ENCODE results near the gene TXNDC8. TPM values are rescaled to one million over a fixed set of nuclear protein-coding genes. Genes with fewer than 3 reads are reported as not detected.
"Not testable (repeated sequence)": the region's sequence is repeated elsewhere in the genome, so short reads cannot be mapped to it uniquely, and the experiment has no call there.

TXNDC8 gene
- total and polyA plus RNA-seq, 7 donors, result not detected

GRCh38 chr9:110370315-110370714 lies 32.7 kb upstream of the TXNDC8 start:
- intact Hi-C loops (cut with DNase I), result no loop called here
- Histone ChIP-seq H3K36me3 (no peaks in the 10 kb centered on the region), H3K4me3 (no peak overlapping the region), H3K27me3 (no peaks in the 10 kb centered on the region), H3K27ac (no peak overlapping the region), H3K9me3 (no peaks in the 10 kb centered on the region), H3K4me1 (no peaks in the 10 kb centered on the region)
- no peak for TF ChIP-seq CTCF (IDR thresholded peaks at IDR 0.05)
- no peak for TF ChIP-seq EP300 (IDR thresholded peaks at IDR 0.05)
- TF ChIP-seq POLR2A (IDR thresholded peaks at IDR 0.05), result no peak
- TF ChIP-seq POLR2AphosphoS5 (IDR thresholded peaks at IDR 0.05), result no peak
- WGBS, 2 donors, result 61 to 68% methylated on average over 3 of the region's 3 CpGs
- no peak for DNase-seq

GRCh38 chr9:110364451-110364850 lies 26.8 kb upstream of the TXNDC8 start:
- no peaks in the 10 kb centered on the region for H3K4me1 ChIP-seq
- no peaks in the 10 kb centered on the region for H3K9me3 ChIP-seq
- intact Hi-C loops (cut with DNase I), result no loop called here
- H3K27ac ChIP-seq, result no peak overlapping the region
- 76 to 86% methylated on average over 2 of the region's 2 CpGs for WGBS, 2 donors
- no peaks in the 10 kb centered on the region for H3K36me3 ChIP-seq
- no peak for DNase-seq
- H3K27me3 ChIP-seq, result no peaks in the 10 kb centered on the region
- no peak for TF ChIP-seq POLR2A (IDR thresholded peaks at IDR 0.05)
- no peak for TF ChIP-seq CTCF (IDR thresholded peaks at IDR 0.05)
- TF ChIP-seq POLR2AphosphoS5 (IDR thresholded peaks at IDR 0.05), result no peak
- H3K4me3 ChIP-seq, result no peak overlapping the region

- DNase-seq; H3K9me3 ChIP-seq; H3K4me1 ChIP-seq; H3K27me3 ChIP-seq; H3K27ac ChIP-seq; H3K36me3 ChIP-seq; intact Hi-C loops (cut with DNase I); H3K4me3 ChIP-seq: not testable (repeated sequence)
- WGBS, 2 donors, result no CpG with 5 or more reads among the region's 2 CpGs
Observed at GRCh38 chr9:110358992-110359391, 21.3 kb upstream of the TXNDC8 start.

GRCh38 chr9:110357505-110357904 lies 19.8 kb upstream of the TXNDC8 start:
- Histone ChIP-seq H3K27me3 (no peaks in the 10 kb centered on the region), H3K4me1 (no peaks in the 10 kb centered on the region), H3K4me3 (no peak overlapping the region), H3K9me3 (no peaks in the 10 kb centered on the region), H3K36me3 (no peaks in the 10 kb centered on the region), H3K27ac (no peak overlapping the region)
- WGBS, 2 donors, result 22 to 67% methylated on average over 2 of the region's 2 CpGs
- intact Hi-C loops (cut with DNase I), result no loop called here
- no peak for DNase-seq
- TF ChIP-seq CTCF (IDR thresholded peaks at IDR 0.05) (no peak), POLR2A (IDR thresholded peaks at IDR 0.05) (no peak), EP300 (IDR thresholded peaks at IDR 0.05) (no peak), POLR2AphosphoS5 (IDR thresholded peaks at IDR 0.05) (no peak)

- TF ChIP-seq EP300 (IDR thresholded peaks at IDR 0.05) (no peak), POLR2AphosphoS5 (IDR thresholded peaks at IDR 0.05) (no peak), POLR2A (IDR thresholded peaks at IDR 0.05) (no peak), CTCF (IDR thresholded peaks at IDR 0.05) (no peak)
- intact Hi-C loops (cut with DNase I), result no loop called here
- H3K4me1 ChIP-seq, result no peaks in the 10 kb centered on the region
- no peaks in the 10 kb centered on the region for H3K9me3 ChIP-seq
- no peaks in the 10 kb centered on the region for H3K36me3 ChIP-seq
- no peaks in the 10 kb centered on the region for H3K27me3 ChIP-seq
- WGBS, 2 donors, result 86 to 93% methylated on average over 4 of the region's 4 CpGs
- DNase-seq, result no peak
- H3K4me3 ChIP-seq, result no peak overlapping the region
- no peak overlapping the region for H3K27ac ChIP-seq
Observed at GRCh38 chr9:110356639-110357395, 19.2 kb upstream of the TXNDC8 start.

Data from sigmoid colon (tissue), 7 donors.